Naive thymus-derived CD4-positive, alpha-beta T cell (primary cell): ENCODE measurements around the gene RAMP1. TPM values are rescaled to one million over a fixed set of nuclear protein-coding genes. Genes with fewer than 3 reads are reported as not detected.

Experiments used
- ATAC-seq: fragments of 150-1000 bp; cut with Tn5 transposase; 2 replicates; pipeline ENCODE4 v1.10.0; 2021; ENCODE audit warnings: mild to moderate bottlenecking, moderate library complexity
- CTCF ChIA-PET: fragments of 350-600 bp; sonication (Branson Sonifier 250); formaldehyde crosslinking; loops from one replicate; lab custom pipeline; 2021; ENCODE audit warnings: antibody characterized with exemption; lab: Charles Lee
- POLR2A ChIA-PET: fragments of 350-600 bp; sonication (Branson Sonifier 250); formaldehyde crosslinking; loops from one replicate; lab custom pipeline; 2021; ENCODE audit warnings: antibody characterized with exemption, inconsistent platforms; lab: Charles Lee
- DNase-seq, 9 donors: peaks; one replicate each; pipeline versions ENCODE4 v3.0.0 to v3.0.0-alpha.2; 2020 to 2022; ENCODE audit warnings: mixed read lengths in 1 of 9
- H3K27ac ChIP-seq: one replicate; pipeline ENCODE4 v1.7.0; 2013; ENCODE audit warnings: mild to moderate bottlenecking, low read depth, low read length, moderate library complexity
- H3K27me3 ChIP-seq, 2 donors: one replicate each; pipeline ENCODE4 v1.7.0; 2013; ENCODE audit warnings: low read length in 2 of 2, mild to moderate bottlenecking in 2 of 2, moderate library complexity in 2 of 2; ENCODE audit not compliant: control insufficient read depth in 2 of 2, insufficient read depth in 2 of 2
- H3K36me3 ChIP-seq, 3 experiments: 1 replicate in 2 of 3; 2 replicates in 1 of 3; pipeline ENCODE4 v1.7.0; 2013; ENCODE audit warnings: low read length in 3 of 3, mild to moderate bottlenecking in 3 of 3, moderate library complexity in 1 of 3; ENCODE audit not compliant: insufficient read depth in 3 of 3, control insufficient read depth in 2 of 3
- H3K4me1 ChIP-seq, 2 donors: one replicate each; pipeline ENCODE4 v1.7.0; 2013; ENCODE audit warnings: low read length in 2 of 2, mild to moderate bottlenecking in 2 of 2, moderate library complexity in 1 of 2; ENCODE audit not compliant: control insufficient read depth in 2 of 2, insufficient read depth in 2 of 2
- H3K4me3 ChIP-seq: 2 replicates; pipeline ENCODE4 v1.7.0; 2013; ENCODE audit warnings: mild to moderate bottlenecking, low read length
- H3K9me3 ChIP-seq, 3 experiments: 1 replicate in 2 of 3; 2 replicates in 1 of 3; pipeline ENCODE4 v1.7.0; 2013; ENCODE audit warnings: low read length in 3 of 3; ENCODE audit not compliant: control insufficient read depth in 2 of 3
- H3K27ac Mint-ChIP-seq, 9 donors: one replicate each; pipeline ENCODE4 v1.8.0; 2020 to 2022; ENCODE audit warnings: mixed read lengths in 9 of 9, mild to moderate bottlenecking in 8 of 9, moderate library complexity in 5 of 9, inconsistent platforms in 2 of 9
- H3K27me3 Mint-ChIP-seq, 5 donors: one replicate each; pipeline ENCODE4 v1.8.0; 2021 to 2022; ENCODE audit warnings: mixed read lengths in 5 of 5, mild to moderate bottlenecking in 1 of 5
- H3K36me3 Mint-ChIP-seq, 5 donors: one replicate each; pipeline ENCODE4 v1.8.0; 2020 to 2022; ENCODE audit warnings: mixed read lengths in 5 of 5, mild to moderate bottlenecking in 3 of 5, inconsistent platforms in 1 of 5
- H3K4me1 Mint-ChIP-seq, 7 donors: one replicate each; pipeline ENCODE4 v1.8.0; 2020 to 2022; ENCODE audit warnings: mixed read lengths in 7 of 7, mild to moderate bottlenecking in 3 of 7, inconsistent platforms in 1 of 7
- H3K4me3 Mint-ChIP-seq, 10 donors: one replicate each; pipeline ENCODE4 v1.8.0; 2020 to 2022; ENCODE audit warnings: mild to moderate bottlenecking in 10 of 10, mixed read lengths in 10 of 10, moderate library complexity in 6 of 10, inconsistent platforms in 2 of 10
- H3K9me3 Mint-ChIP-seq, 11 donors: one replicate each; pipeline ENCODE4 v1.8.0; 2020 to 2022; ENCODE audit warnings: mixed read lengths in 11 of 11, mild to moderate bottlenecking in 4 of 11, inconsistent platforms in 1 of 11, moderate library complexity in 1 of 11
- intact Hi-C, 2 donors: fragments of 100-400 bp; cut with micrococcal nuclease; formaldehyde crosslinking; loops; one replicate each; pipeline ENCODE4 v1.15.1; 2023
- polyA plus RNA-seq, 2 donors: library from polyadenylated mRNA; unstranded; fragments of 300-500 nt; fragmentation: Illumina TruSeq; gene quantifications; one replicate each; pipeline ENCODE4 v1.2.3, GENCODE V29; 2021
- total RNA-seq, 6 experiments: library from RNA in 5 of 6; stranded (reverse) in 5 of 6; gene quantifications; 1 replicate in 5 of 6; 2 replicates in 1 of 6; pipeline ENCODE4 v1.2.3 and lab custom pipeline; 2021 to 2026

Gene RAMP1
- total and polyA plus RNA-seq, 7 experiments from 2014 or later = 0.52 to 13.2 (median 0.95) TPM; not detected in 1

- ATAC-seq = no peak
- peaks cover 39 to 74% (median 51%) of the 10 kb centered on the region in 7 donors for H3K4me1 Mint-ChIP-seq
- peaks cover 26 to 39% of the 10 kb centered on the region in 2 donors for H3K4me1 ChIP-seq
Observed at GRCh38 chr2:237901932-237902850, 42.8 kb downstream of the RAMP1 start.

GRCh38 chr2:237904831-237905599 lies 45.6 kb downstream of the RAMP1 start:
- no peak overlapping the region for H3K27ac ChIP-seq
- CTCF ChIA-PET = interaction anchor here (0.6 to 1.6 kb wide), 5 partner anchors 15 to 94 kb away, joined by 3 to 4 read pairs (median 3); no protein-coding TSS in a partner anchor
- no peaks in the 10 kb centered on the region for H3K27me3 Mint-ChIP-seq

More at GRCh38 chr2:237901932-237902850, 42.8 kb downstream of the RAMP1 start:
- Mint-ChIP-seq H3K27me3 (no peaks in the 10 kb centered on the region), H3K4me3 (peak overlapping the region in 8 of 10 donors; percentile 12 to 76 (median 51)), H3K27ac (peak overlapping the region; percentile 21 to 96 (median 87)), H3K36me3 (peaks cover 2 to 16% (median 3%) of the 10 kb centered on the region in 5 donors), H3K9me3 (peaks cover 0 to 5% (median 3%) of the 10 kb centered on the region in 11 donors)
- no peak overlapping the region for H3K4me3 ChIP-seq
- H3K27ac ChIP-seq = no peak overlapping the region
- DNase-seq = peak in 3 of 9 donors; percentile 26 to 43 (median 31)
- intact Hi-C loops = no loop called here
- CTCF ChIA-PET = interaction anchor here (1.0 kb wide), 1 partner anchor 21 kb away, joined by 5 read pairs; no protein-coding TSS in a partner anchor
- no peaks in the 10 kb centered on the region for H3K36me3 ChIP-seq
- POLR2A ChIA-PET = interaction anchor here (0.7 to 1.0 kb wide), 2 partner anchors 41 to 90 kb away, joined by 3 read pairs; no protein-coding TSS in a partner anchor
- no peaks in the 10 kb centered on the region for H3K27me3 ChIP-seq
- peaks cover 0 to 4% (median 0%) of the 10 kb centered on the region in 3 experiments for H3K9me3 ChIP-seq

GRCh38 chr2:237907144-237907543 lies 47.7 kb downstream of the RAMP1 start:
- Mint-ChIP-seq H3K9me3 (peaks cover 1 to 19% (median 7%) of the 10 kb centered on the region in 11 donors), H3K4me3 (no peak overlapping the region), H3K4me1 (peaks cover 9 to 32% (median 18%) of the 10 kb centered on the region in 7 donors), H3K27me3 (no peaks in the 10 kb centered on the region), H3K36me3 (peaks cover 6 to 29% (median 8%) of the 10 kb centered on the region in 5 donors), H3K27ac (peak overlapping the region in 3 of 9 donors; percentile 37 to 77 (median 53))
- no peaks in the 10 kb centered on the region for H3K27me3 ChIP-seq
- H3K36me3 ChIP-seq = no peaks in the 10 kb centered on the region
- H3K4me1 ChIP-seq = peaks cover 7 to 19% of the 10 kb centered on the region in 2 donors
- peaks cover 0 to 9% (median 3%) of the 10 kb centered on the region in 3 experiments for H3K9me3 ChIP-seq
- intact Hi-C loops = no loop called here
- no peak overlapping the region for H3K27ac ChIP-seq
- POLR2A ChIA-PET = interaction anchor here (0.7 kb wide), 1 partner anchor 9 kb away, joined by 4 read pairs; no protein-coding TSS in a partner anchor
- DNase-seq = no peak
- ATAC-seq = no peak
- no peak overlapping the region for H3K4me3 ChIP-seq
- CTCF ChIA-PET = no interaction called here

More at GRCh38 chr2:237904831-237905599, 45.6 kb downstream of the RAMP1 start:
- H3K4me3 Mint-ChIP-seq = peak overlapping the region in 7 of 10 donors; percentile 39 to 70 (median 64)
- peak in 1 of 9 donors; percentile 61 for DNase-seq
- ATAC-seq = no peak
- peaks cover 19 to 47% (median 28%) of the 10 kb centered on the region in 7 donors for H3K4me1 Mint-ChIP-seq
- POLR2A ChIA-PET = interaction anchor here (1.0 to 1.6 kb wide), 2 partner anchors 12 to 18 kb away, joined by 3 to 5 read pairs; no protein-coding TSS in a partner anchor
- Histone ChIP-seq H3K4me1 (peaks cover 7 to 19% of the 10 kb centered on the region in 2 donors), H3K36me3 (no peaks in the 10 kb centered on the region), H3K9me3 (peaks cover 0 to 9% (median 3%) of the 10 kb centered on the region in 3 experiments), H3K4me3 (no peak overlapping the region), H3K27me3 (no peaks in the 10 kb centered on the region)
- peak overlapping the region in 8 of 9 donors; percentile 23 to 96 (median 84) for H3K27ac Mint-ChIP-seq
- intact Hi-C loops = no loop called here
- H3K9me3 Mint-ChIP-seq = peaks cover 1 to 14% (median 7%) of the 10 kb centered on the region in 11 donors
- peaks cover 6 to 26% (median 8%) of the 10 kb centered on the region in 5 donors for H3K36me3 Mint-ChIP-seq

GRCh38 chr2:237909075-237909695 lies 49.8 kb downstream of the RAMP1 start:
- Histone ChIP-seq H3K27ac (no peak overlapping the region), H3K36me3 (no peaks in the 10 kb centered on the region), H3K9me3 (peaks cover 0 to 9% (median 3%) of the 10 kb centered on the region in 3 experiments), H3K27me3 (no peaks in the 10 kb centered on the region), H3K4me3 (no peak overlapping the region), H3K4me1 (peaks cover 7 to 10% of the 10 kb centered on the region in 2 donors)
- DNase-seq (no peak), ATAC-seq (no peak)
- H3K9me3 Mint-ChIP-seq = peaks cover 1 to 19% (median 7%) of the 10 kb centered on the region in 11 donors
- intact Hi-C loops = no loop called here
- no peak overlapping the region for H3K4me3 Mint-ChIP-seq
- no peak overlapping the region for H3K27ac Mint-ChIP-seq
- peaks cover 9 to 27% (median 12%) of the 10 kb centered on the region in 7 donors for H3K4me1 Mint-ChIP-seq
- ChIA-PET CTCF (interaction anchor here (0.6 kb wide), 1 partner anchor 116 kb away, joined by 3 read pairs; no protein-coding TSS in a partner anchor), POLR2A (no interaction called here)
- H3K36me3 Mint-ChIP-seq = peaks cover 6 to 29% (median 8%) of the 10 kb centered on the region in 5 donors
- H3K27me3 Mint-ChIP-seq = no peaks in the 10 kb centered on the region

GRCh38 chr2:237909801-237910475 lies 50.5 kb downstream of the RAMP1 start:
- POLR2A ChIA-PET = no interaction called here
- peak overlapping the region in 4 of 9 donors; percentile 1 to 10 (median 10) for H3K27ac Mint-ChIP-seq

More at GRCh38 chr2:237909801-237910475, 50.5 kb downstream of the RAMP1 start:
- CTCF ChIA-PET = no interaction called here
- intact Hi-C loops = no loop called here
- H3K27ac ChIP-seq = no peak overlapping the region
- H3K4me3 Mint-ChIP-seq = no peak overlapping the region
- no peaks in the 10 kb centered on the region for H3K27me3 ChIP-seq
- peaks cover 5 to 6% of the 10 kb centered on the region in 2 donors for H3K4me1 ChIP-seq
- ATAC-seq (no peak), DNase-seq (no peak)
- H3K4me1 Mint-ChIP-seq = peaks cover 6 to 23% (median 9%) of the 10 kb centered on the region in 7 donors
- H3K9me3 Mint-ChIP-seq = peaks cover 1 to 19% (median 7%) of the 10 kb centered on the region in 11 donors
- H3K4me3 ChIP-seq = no peak overlapping the region
- no peaks in the 10 kb centered on the region for H3K36me3 ChIP-seq
- H3K9me3 ChIP-seq = peaks cover 0 to 9% (median 3%) of the 10 kb centered on the region in 3 experiments
- no peaks in the 10 kb centered on the region for H3K27me3 Mint-ChIP-seq
- peaks cover 6 to 29% (median 8%) of the 10 kb centered on the region in 5 donors for H3K36me3 Mint-ChIP-seq
